ENCODE data around the gene TMEM117.
"Not testable (repeated sequence)": the region's sequence is repeated elsewhere in the genome, so short reads cannot be mapped to it uniquely, and the experiment has no call there.

DNA sequence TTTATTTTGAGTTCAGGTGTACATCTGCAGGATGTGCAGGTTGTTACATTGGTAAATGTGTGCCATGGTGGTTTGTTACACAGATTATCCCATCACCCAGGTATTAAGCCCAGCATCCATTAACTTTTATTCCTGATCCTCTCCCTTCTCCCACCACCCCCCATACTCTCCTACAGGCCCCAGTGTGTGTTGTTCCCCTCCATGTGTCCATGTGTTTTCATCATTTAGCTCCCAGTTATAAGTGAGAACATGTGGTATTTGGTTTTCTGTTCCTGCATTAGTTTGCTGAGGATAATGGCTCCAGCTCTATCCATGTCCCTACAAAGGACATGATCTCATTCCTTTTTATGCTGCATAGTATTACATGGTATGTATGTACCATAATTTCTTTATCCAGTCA is 33.9 kb downstream of the TMEM117 start:
- TF ChIP-seq, protein P1, sequence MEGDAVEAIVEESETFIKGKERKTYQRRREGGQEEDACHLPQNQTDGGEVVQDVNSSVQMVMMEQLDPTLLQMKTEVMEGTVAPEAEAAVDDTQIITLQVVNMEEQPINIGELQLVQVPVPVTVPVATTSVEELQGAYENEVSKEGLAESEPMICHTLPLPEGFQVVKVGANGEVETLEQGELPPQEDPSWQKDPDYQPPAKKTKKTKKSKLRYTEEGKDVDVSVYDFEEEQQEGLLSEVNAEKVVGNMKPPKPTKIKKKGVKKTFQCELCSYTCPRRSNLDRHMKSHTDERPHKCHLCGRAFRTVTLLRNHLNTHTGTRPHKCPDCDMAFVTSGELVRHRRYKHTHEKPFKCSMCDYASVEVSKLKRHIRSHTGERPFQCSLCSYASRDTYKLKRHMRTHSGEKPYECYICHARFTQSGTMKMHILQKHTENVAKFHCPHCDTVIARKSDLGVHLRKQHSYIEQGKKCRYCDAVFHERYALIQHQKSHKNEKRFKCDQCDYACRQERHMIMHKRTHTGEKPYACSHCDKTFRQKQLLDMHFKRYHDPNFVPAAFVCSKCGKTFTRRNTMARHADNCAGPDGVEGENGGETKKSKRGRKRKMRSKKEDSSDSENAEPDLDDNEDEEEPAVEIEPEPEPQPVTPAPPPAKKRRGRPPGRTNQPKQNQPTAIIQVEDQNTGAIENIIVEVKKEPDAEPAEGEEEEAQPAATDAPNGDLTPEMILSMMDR (IDR thresholded peaks at IDR 0.05): not testable (repeated sequence)
- not testable (repeated sequence) for TF ChIP-seq POLR2A (IDR thresholded peaks at IDR 0.05)

All from esophagus squamous epithelium (tissue), 4 donors.